Effector CD8-positive, alpha-beta T cell (primary cell): Measurements from ENCODE around the gene KMO.

Source experiments
- DNase-seq: peaks from one replicate; lab custom pipeline; 2025; lab: John Stamatoyannopoulos, UW

KMO gene

DNA sequence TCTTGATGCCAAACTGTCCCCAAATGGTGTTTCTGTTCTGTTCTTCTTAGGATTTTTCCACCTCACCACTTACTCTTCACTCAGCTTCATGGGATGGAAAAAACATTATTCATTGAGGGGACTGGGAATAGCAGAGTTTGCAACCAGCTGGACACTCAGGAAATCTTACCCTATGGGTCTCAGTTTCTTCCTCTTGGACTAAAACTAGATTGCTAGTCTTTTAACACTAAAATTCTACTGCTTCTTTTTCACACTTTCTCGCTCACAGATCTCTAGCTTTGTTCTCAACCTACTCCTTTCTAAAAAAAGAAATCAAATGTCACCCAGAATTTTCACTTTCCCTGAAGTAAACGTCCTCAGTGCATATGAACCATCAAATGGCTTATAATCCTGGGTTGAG, 4.8 kb downstream of the KMO start:
- DNase-seq, result no peak

DNA sequence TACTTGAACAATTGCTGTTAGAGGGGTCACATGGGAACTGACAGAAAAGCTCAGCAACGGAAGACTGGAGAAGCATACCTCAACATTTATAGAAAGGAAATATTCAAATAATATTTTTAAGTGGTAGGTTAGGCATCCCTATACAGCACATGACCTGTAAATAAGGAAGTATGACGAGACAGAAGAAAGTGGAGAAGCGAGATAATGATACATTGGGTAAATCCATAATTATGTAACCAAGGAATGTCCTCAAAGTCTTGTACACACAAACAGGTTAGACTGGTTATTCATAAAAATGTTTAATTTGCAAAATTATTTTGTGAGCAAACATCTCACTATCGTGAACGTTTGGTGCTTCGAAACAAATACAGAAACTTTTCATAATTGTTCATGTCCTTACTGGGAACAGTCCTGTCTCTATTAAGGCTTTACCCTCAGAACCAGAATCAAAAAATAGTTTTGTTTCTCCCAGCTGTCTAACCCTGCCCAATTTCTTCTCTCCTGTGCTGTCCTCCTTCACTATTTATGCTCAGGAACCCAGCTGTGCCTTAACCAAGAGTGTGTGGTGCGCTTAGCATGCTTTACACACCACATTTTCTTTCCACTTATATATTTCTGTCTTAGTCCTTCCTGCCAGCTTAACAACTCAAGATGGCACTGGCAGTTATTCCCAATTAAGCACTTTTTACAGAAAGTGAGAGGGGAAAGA, 10.2 kb downstream of the KMO start:
- no peak for DNase-seq

DNA sequence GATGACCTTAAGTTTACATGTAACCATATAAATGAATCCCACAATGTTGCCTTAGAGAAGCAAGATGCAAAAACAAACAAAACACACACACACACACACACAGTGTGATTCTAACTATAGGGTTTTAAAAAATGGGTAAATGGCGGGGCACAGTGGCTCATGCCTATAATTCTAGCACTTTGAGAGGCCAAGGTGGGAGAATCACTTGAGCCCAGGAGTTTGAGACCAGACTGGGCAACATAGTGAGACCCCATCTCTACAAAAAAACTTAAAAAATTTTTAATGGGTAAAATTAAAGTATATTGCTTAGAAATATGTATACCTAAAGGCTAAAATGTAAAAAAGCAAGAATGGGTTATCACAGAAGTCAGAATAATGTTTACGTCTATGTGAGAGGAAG, 15.8 kb downstream of the KMO start:
- DNase-seq, result no peak

DNA sequence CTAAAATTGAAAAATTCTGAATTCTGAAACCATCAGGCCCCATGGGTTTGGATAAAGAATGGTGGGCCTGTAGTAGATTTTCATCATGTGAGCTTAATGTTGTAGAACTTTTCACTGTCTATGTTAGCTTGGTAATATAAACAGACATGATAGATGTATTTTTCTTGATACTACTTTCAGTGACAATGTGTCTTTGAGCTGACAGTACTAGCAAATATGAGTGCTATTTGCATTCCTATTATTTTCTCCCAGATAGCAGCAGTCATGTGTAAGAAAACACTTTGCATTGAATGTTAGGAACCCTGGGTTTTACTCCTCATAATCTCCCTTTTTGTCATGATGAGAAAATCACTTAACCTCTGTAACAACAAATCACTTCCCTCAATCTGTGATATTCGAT, 18.1 kb downstream of the KMO start:
- no peak for DNase-seq

DNA sequence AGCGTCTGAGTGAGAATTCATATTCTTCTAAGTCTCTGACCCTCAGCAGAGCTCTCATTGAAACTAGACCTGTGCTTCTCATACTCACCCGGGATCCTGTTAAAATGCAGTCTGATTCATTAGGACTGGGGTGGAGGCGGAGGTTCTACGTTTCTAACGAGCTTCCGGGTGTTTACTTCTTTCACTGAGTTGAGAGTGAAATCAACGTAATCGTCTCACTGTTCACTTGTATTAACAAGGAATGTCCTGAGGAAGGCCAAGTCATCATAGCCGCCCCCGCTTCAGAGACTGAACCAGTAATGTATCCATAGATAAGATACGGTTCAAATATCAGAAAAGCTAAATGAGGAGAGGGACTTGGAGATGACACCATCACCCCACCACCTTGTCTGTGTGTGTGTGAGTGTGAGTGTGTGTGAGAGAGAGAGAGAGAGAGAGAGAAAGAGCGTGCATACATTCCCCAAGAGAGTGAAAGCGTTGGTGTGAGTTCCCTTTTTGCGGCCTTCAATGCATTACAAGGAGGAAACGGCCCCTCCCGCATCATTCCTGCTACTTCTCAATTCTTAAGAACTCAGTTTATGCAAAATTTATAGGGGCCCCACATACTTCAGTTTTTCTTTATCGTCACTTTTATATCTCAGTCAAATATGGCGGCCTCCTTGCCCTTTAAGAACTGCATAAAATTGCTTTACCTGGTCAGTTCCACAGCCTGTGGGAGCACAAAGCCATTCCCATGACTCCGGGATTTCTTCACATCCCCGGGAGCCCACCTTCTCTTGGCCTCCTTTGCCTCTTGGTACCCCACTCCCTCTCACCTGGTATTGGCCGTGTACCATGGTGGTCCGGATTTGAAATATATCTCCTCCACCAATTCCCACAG, 19.8 kb downstream of the KMO start:
- DNase-seq, result no peak

DNA sequence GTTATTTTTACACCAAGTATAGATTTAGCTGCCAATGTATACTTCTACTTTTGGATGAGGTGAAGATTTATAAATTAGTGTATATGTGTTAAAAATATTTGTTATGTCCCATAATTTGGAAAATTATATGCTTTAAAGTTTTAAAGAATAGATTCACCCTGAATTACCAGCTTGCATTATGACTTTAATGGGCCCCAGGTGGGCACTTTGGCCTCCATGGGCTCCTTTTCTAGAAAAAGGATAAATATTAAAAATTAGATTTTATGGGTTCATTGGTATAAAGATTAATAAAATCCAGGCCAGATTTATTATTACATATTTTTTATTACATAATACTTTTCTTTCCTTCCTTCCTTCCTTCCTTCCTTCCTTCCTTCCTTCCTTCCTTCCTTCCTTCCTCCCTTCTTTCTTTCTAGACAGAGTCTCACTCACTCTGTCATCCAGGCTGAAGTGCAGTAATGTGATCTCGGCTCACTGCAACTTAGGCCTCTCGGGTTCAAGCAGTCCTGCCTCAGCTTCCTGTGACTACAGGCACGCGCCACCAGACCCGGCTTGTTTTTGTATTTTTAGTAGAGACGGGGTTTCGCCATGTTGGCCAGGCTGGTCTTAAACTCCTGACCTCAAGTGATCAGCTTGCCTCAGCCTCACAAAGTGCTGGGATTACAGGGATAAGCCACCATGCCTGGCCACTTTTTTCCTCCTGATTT, 21.9 kb downstream of the KMO start:
- no peak for DNase-seq

DNA sequence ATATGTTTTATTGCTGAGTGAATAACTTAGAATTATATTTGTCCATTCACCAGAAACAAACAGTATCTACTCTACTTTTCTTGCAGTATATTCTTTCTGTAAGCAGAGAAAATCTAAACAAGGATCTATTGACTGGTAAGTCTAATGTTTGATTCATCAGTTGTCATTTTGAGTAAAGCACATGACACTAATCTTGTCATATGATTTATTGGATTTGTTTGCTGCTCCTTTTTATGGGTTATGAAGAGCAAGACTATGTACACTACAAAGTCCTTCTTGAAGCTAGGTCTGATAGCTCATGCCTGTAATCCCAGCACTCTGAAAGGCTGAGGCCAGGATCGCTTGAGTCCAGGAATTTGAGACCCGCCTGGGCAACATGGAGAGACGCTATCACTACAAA, 23.3 kb downstream of the KMO start:
- no peak for DNase-seq

DNA sequence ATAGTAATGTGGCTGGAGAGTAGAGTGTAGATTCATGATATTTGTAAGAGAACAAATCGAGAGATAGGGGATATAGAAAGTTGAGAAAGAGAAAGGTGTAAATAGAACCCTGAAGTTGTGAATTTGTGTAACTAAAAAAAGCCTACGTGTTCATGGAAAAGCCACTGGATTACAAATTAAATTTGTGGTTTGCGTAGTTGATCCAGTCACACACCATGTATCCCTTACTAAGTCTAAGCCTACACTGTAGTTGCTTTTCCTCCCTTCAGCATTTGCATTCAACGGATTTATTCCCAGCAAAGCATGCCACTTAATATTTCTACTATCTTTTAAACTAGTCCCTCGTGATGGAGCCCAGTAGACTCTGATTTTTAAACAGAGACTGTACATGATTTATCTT, 24.9 kb downstream of the KMO start:
- no peak for DNase-seq

DNA sequence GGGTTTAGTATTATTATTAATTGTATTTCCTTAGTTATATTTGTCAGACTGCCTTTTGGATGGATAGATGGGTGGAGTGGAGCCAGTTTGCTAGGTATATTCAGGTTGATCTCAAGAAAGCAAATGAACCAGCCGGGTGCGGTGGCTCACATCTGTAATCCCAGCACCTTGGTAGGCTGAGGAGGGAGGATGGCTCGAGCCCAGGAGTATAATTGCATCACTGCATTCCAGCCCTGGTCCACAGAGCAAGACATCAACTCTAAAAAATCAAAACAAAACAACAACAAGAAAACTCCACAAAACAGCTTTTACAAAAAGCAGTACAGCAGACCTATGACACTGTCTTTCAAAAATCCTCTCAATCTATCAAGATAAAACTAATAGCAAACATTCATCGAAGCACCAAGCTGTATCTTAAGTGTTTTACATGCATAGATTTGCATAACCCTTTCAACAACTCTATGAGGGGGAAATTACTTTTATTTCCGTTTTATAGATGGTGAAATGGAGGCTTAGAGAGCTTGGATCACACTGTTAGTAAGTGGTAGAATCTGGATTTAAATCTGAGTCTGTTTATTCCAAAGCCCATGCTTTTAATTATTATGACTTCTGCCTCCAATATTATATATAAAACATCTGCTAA, 25.5 kb downstream of the KMO start:
- DNase-seq, result no peak

DNA sequence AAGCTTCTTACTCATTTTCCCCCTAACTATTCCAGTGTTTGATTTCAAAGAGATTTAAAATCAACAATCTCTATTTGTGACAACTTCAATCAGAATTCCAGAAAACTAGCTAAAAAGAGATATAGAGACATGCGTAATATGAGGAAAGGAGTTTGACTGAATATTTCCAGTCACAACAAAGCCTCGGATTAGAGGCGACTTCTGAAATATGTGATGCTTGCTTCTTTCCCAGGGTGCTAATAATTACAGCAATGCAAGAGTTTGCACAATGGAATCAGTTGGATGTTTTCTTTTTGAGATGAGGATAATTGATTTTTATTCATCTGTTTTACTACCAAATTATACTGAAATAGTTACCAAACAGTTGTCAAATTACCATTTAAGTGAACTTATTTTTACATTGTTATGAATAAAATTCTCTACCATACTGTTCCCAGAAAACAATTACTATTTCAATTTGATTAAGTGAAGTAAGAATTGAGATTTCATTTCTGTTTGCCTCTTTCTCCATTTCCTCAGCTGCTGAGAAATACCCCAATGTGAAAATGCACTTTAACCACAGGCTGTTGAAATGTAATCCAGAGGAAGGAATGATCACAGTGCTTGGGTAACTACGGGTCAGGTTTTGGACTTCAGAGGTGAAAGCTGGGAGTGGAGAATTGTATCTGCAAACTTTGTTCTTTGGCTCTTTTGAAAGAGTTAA, 28.1 kb downstream of the KMO start:
- DNase-seq, result no peak

DNA sequence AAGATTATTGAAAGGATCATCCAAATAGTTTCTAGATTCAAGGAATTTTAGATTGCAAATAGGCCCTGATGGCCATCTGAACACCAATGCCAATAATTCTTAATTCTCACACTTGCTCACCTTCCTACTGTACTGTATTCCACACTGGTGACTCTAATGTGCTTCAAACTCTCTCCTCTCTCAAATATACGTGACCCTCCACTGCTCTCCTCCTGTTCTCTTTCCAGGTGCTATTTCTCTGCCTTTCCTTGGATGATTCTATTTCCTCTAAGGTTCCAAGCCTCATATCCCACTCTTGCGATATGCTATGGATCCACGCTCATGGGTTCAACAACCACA, 28.6 kb downstream of the KMO start:
- DNase-seq, result no peak

DNA sequence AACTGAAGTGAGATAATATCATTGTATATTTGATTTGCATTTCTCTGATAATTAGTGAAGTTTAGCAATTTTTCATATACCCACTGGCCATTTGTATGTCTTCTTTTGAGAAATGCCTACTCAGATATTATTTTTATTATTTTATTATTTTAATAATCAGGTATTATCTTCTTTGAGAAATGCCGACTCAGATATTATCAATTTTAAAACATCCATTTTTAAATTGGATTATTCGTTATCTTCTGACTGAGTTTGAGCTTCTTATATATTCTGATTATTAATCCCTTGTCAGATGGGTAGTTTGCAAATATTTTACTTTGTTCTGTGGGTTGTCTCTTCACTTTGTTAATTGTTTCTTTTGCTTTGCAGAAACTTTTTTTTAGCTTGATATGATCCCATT, 37.7 kb downstream of the KMO start:
- DNase-seq, result no peak

DNA sequence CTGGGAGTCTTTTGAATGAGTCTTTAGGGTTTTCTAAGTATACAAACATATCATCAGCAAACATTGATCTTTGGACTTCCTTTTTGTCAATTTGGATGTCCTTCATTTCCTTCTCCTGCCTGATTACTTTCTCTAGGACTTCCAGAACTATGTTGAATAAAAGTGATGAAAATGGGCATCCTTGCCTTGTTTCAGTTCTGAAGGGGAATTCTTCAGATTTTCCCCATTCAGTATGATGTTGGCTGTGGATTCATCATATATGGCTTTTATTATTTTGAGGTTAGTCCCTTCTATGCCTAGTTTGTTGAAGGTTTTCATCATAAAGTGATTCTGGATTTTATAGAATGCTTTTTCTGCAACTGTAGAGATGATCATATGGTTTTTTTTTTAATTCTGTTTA, 42.0 kb downstream of the KMO start:
- no peak for DNase-seq

DNA sequence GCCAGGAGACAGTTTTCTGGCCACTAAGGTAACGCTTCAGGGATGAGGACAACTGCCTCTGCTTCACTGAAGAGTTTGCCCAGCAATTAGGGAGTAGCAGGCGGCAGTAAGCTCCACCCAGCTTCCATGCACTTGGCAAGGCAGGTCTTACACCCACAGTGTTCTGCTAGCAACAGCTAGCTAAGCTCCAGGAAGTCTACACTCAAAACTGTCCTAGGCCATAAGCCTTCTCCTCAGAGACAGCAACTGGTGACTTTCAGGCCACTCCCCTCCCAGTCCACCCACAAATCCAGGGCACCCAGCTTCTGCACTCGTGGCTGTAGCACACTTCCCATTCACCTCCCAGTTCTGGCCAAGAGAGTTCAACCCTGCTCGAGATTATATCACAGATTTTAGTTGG, 47.3 kb downstream of the KMO start:
- DNase-seq, result no peak

DNA sequence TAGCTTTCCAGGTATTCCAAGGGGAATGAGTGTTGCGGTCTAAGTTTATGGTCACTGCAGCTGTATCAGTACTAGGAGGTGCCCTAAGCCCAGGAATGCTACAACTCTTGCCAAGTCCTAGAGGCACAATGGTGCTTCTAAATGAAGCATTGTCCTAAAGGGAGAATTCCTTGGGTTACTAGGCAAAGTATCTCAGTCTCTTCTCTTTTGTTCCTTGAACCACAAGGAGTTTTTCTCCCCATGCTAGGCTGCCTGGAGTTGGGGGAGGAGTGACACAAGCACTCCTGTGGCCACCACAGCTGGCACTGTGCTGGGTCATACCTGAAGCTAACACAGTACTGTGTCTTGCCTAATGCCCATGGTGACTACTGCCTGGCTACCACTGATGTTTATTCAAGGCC, 50.7 kb downstream of the KMO start:
- DNase-seq, result no peak

DNA sequence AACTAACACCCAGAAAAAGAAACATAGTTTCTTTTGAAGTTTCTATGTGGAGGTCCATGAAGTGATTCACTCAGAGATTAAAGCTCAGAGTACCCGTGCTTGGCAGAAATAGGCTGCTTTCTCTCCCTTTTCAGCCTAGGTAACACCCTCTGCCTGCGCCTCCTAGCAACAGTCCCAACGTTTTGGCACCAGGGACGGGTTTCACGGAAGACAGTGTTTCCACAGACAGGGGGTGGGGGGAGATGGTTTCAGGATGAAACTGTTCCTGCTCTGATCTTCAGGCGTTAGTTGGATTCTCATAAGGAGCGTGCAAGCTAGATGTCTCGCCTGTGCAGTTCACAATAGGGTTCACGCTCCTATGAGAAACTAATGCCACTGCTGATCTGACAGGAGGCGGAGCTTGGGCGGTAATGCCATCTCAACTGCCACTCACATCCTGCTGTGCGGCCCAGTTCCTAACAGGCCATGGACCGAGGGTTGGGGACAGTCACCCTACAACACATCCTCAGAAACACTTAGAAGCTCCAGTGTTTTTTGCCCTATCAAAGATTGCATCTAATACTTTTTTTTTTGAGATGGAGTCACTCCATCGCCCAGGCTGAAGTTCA, 54.8 kb downstream of the KMO start:
- no peak for DNase-seq

DNA sequence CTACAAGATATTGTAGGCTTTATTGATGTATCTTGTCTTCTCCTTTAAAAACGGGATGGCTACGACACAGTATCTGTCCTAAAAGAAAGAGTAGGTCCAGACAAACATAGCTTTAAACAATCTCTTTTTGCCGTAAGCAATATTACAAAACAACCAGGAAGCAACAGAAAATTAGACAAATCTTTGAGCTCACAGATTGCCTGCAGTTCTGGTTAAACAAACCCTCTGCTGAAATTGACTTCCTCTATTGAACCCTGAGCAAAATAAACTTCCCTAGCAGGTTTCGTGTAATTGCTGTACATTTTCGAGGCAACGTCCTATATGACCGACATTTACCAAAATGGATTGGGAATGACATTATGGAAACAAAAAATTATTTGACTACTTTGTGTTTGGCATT, 57.3 kb downstream of the KMO start:
- no peak for DNase-seq

DNA sequence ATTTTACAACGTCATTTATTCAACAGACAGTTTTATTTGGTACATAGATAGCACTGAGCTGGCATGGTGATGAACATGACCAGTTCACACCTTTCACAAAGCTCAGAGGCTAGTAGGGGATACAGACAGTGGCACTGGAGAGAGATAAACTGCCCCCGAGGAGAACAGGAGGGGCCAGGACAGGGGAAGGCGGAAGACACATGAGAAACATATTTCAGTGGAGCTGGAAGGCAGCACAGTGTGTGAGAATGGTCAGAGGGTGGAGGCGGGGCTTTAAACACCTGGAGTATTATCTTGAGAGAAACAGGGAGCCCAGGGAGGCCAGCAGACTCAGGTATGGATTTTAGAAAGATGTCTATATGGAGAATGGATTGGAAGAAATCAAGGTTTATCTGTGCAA, 58.5 kb downstream of the KMO start:
- DNase-seq, result no peak

DNA sequence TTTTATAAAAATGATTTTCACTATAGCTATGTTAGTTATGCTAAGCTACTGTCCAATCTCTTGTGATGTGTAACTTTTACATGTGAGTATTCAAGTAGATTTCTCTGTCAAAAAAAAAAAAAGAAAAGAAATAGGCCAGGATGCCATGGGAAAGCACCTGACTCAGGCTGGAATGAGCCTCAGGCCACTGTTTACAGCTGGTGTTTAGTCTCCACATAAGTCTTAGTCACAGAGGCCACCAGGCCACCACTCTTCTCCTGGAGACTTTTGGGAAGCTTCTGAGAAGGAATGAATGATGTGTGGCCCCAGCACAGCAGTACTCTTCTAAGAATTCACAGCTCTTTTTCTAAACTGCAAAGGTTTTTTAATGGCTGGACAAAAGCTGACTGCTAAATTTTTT, 59.1 kb downstream of the KMO start:
- no peak for DNase-seq

DNA sequence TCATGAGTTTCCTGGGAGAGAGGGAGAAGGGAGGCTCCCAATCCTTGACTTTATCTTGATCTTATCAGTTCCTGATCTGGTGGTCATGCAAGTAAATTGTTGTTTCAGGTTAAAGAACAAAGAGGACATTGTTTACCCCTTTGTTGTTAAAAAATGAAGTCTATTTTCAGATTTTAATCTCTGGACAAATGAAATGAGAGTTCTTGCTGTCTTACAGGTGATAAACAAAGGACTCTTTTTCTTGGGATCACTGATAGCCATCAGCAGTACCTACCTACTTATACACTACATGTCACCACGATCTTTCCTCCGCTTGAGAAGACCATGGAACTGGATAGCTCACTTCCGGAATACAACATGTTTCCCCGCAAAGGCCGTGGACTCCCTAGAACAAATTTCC, 59.6 kb downstream of the KMO start:
- DNase-seq, result no peak

DNA sequence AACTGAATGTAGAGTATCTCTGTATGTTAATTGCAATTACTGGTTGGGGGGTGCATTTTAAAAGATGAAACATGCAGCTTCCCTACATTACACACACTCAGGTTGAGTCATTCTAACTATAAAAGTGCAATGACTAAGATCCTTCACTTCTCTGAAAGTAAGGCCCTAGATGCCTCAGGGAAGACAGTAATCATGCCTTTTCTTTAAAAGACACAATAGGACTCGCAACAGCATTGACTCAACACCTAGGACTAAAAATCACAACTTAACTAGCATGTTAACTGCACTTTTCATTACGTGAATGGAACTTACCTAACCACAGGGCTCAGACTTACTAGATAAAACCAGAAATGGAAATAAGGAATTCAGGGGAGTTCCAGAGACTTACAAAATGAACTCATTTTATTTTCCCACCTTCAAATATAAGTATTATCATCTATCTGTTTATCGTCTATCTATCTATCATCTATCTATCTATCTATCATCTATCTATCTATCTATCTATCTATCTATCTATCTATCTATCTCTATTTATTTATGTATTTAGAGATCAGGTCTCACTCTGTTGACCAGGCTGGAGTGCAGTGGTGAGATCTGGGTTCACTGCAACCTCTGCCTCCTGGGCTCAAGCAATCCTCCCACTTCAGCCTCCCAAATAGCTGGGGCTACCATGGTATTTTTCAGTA, 60.2 kb downstream of the KMO start:
- no peak for DNase-seq
